Measurements from ENCODE around the gene RAD51C.

- TF ChIP-seq CTCF (IDR thresholded peaks at IDR 0.05; ENCODE audit: poor library complexity) (no peak), EZH2 (IDR thresholded peaks at IDR 0.05; ENCODE audit: borderline replicate concordance) (peak; percentile 56), EZH2phosphoT487 (IDR thresholded peaks at IDR 0.05; ENCODE audit: low read depth, severe bottlenecking, unreplicated experiment) (no peak)
Observed at GRCh38 chr17:58756246-58757161, 64.1 kb downstream of the RAD51C start.

All from hepatocyte (in vitro differentiated cells).